GM12801 (cell line): ENCODE data around the gene TGFB1I1.

Experiments
- TF ChIP-seq, protein P1 (sequence below): IDR thresholded peaks from one replicate; pipeline ENCODE4 v1.5.1; 2011; ENCODE audit warnings: control low read depth; ENCODE audit not compliant: insufficient read length; ENCODE audit errors: extremely low read depth

The TGFB1I1 gene

DNA sequence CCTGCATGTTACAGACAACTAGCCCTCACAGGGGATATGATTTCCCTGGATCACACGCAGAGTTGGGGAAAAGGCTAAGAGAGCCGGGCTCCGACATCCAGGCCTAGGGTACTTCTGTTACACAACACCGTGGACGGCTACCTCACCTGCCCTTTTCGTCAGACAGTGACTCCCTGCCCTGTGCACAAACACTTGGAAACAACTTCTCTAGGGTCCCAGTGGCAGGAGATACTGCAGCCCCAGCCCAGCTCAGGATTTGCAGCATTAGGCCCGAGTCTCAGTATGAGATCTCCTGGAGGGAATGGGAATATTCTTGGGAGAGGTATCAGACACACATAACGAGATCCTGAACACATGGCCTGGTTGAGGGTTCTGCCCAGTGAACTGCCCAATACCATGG lies 28.0 kb downstream of the TGFB1I1 start:
- TF ChIP-seq, protein P1, sequence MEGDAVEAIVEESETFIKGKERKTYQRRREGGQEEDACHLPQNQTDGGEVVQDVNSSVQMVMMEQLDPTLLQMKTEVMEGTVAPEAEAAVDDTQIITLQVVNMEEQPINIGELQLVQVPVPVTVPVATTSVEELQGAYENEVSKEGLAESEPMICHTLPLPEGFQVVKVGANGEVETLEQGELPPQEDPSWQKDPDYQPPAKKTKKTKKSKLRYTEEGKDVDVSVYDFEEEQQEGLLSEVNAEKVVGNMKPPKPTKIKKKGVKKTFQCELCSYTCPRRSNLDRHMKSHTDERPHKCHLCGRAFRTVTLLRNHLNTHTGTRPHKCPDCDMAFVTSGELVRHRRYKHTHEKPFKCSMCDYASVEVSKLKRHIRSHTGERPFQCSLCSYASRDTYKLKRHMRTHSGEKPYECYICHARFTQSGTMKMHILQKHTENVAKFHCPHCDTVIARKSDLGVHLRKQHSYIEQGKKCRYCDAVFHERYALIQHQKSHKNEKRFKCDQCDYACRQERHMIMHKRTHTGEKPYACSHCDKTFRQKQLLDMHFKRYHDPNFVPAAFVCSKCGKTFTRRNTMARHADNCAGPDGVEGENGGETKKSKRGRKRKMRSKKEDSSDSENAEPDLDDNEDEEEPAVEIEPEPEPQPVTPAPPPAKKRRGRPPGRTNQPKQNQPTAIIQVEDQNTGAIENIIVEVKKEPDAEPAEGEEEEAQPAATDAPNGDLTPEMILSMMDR, result no peak

GRCh38 chr16:31501226-31501965 lies 29.4 kb downstream of the TGFB1I1 start:
- TF ChIP-seq, protein P1, result no peak

- TF ChIP-seq, protein P1, result no peak
Measured at GRCh38 chr16:31501966-31502348, 30.0 kb downstream of the TGFB1I1 start.

- TF ChIP-seq, protein P1, result no peak
Measured at GRCh38 chr16:31502981-31503380, 31.0 kb downstream of the TGFB1I1 start.

DNA sequence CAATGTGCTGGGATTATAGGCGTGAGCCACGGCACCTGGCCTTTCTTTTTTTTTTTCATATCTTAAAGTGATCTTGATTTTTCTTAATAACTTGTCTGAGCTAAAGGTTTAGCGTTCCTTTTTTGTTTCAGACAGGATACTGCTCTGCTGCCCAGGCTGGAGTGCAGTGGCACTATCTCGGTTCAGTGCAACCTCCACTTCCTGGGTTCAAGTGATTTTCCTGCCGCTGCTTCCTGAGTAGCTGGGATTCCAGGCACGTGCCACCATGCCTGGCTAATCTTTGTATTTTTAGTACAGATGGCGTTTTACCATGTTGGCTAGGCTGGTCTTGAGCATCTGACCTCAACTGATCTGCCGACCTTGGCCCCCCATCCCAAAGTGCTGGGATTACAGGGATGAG lies 32.2 kb downstream of the TGFB1I1 start:
- TF ChIP-seq, protein P1, result no peak

DNA sequence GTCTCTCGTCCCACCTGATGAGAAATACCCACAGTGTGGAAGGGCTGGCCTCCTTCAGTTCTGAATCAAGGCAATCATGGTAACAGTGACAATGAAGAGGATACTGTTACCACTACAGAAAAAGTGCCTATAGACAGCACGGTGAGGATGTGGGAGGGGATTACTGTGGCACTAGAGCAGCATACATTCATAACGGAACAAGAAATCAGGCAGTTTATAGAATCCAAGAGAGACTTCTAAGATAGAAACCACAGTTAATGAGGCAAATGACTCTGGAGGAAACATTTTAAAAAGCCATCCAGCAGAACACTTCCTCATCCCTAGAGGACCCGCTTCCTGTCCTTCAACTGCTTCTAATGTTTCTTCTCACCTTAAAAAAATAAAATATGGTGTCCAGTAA lies 33.5 kb downstream of the TGFB1I1 start:
- TF ChIP-seq, protein P1, result no peak

DNA sequence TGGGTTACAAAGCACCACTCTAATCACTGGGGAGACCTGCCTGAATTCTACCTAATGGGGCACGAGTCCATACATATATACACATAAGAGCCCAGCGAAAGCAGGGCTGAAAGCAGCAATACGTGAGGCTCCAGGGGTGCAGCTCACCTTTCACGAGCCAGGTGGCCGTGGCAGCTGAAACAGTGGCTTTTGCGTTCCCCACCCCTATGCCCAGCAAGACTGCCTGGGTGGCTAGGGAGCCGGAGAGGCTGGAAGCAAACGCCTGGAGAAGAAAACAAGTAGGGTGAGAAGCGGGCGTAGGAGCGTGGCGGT lies 35.6 kb downstream of the TGFB1I1 start:
- TF ChIP-seq, protein P1, result no peak
